Pancreas (tissue), 10 donors: ENCODE data around the gene PPP1R15B. TPM values are rescaled to one million over a fixed set of nuclear protein-coding genes. Genes with fewer than 3 reads are reported as not detected.

Source experiments
- ATAC-seq, 4 donors: fragments of 200-7000 bp; cut with Tn5 transposase; one replicate each; pipeline versions ENCODE4 v1.8.0 to v1.9.1; 2020; ENCODE audit warnings: mild to moderate bottlenecking in 4 of 4, moderate library complexity in 4 of 4
- DNase-seq, 6 donors: peaks; one replicate each; pipeline ENCODE4 v3.0.0-alpha.2; 2020
- FAIRE-seq: peaks from 2 replicates; lab custom pipeline; 2012; peaks lifted over from hg19 to GRCh38; lab: Jason Lieb, UNC
- H3K27ac ChIP-seq, 4 donors: fragments of 200-600 bp; sonication (generic); 1 replicate in 3 of 4; 2 replicates in 1 of 4; pipeline versions ENCODE4 v1.5.0 to v1.8.0; 2020
- H3K27me3 ChIP-seq, 4 donors: fragments of 200-600 bp; one replicate each; pipeline ENCODE4 v1.8.0; 2021
- H3K36me3 ChIP-seq, 3 donors: fragments of 200-600 bp; sonication (generic) in 1 of 3; one replicate each; pipeline versions ENCODE4 v1.5.0 to v1.8.0; 2020 to 2021
- H3K4me1 ChIP-seq, 3 donors: fragments of 200-600 bp; one replicate each; pipeline ENCODE4 v1.8.0; 2021
- H3K4me3 ChIP-seq, 4 donors: fragments of 200-600 bp; sonication (generic) in 2 of 4; one replicate each; pipeline versions ENCODE4 v1.5.0 to v1.8.0; 2020 to 2021
- H3K9me3 ChIP-seq, 4 donors: fragments of 200-600 bp; one replicate each; pipeline ENCODE4 v1.8.0; 2021
- CTCF ChIP-seq, 4 donors: fragments of 200-600 bp; sonication (generic) in 3 of 4; IDR thresholded peaks; one replicate each; pipeline versions ENCODE4 v1.5.0 to v1.8.0; 2021; ENCODE audit warnings: antibody characterized with exemption in 4 of 4
- WGBS, 2 donors: extraction: QIAGEN DNeasy Blood & Tissue Kit; methylation state at CpG; one replicate each; pipeline ENCODE4 v1.1.7; 2013; 5-methylcytosine and 5-hydroxymethylcytosine counted together
- intact Hi-C, 3 donors: fragments of 100-400 bp; cut with DNase I; formaldehyde crosslinking; loops; one replicate each; pipeline versions ENCODE4 v1.11.1 to v1.14.2; 2022
- polyA plus RNA-seq, 2 donors: library from polyadenylated mRNA; stranded (reverse); fragments of 200-250 nt; gene quantifications; one replicate each; pipeline ENCODE4 v1.2.3, GENCODE V29; 2013
- total RNA-seq, 6 donors: library from RNA; stranded (reverse); fragmentation: NEBNext Ultra II Directional in 4 of 6; extraction: Animal tissue kit (Norgen Biotek cat#: 25700) in 4 of 6; gene quantifications; one replicate each; pipeline versions ENCODE4 v1.2.1 to v1.2.4, GENCODE V29; 2021 to 2023
- donor health status: healthy with polysubstance abuse.
- donor health status: DM: no; HTN: no; CAD: no; lungs with moderate emphysema.
- donor health status: DM: no; HTN: no; CAD: no.
- donor health status: control.
- donor health status: control.
- donor health status: Bipolar disorder and iron deficiency.
- donor health status: DM: yes; HTN: yes; CAD: no.
- donor health status: DM: no; HTN: no; CAD: no.
- donor health status: DM: no; HTN: no; CAD: no.
- donor health status: DM: yes; HTN: yes; CAD: no.

Gene PPP1R15B
- total and polyA plus RNA-seq, 8 donors, result 7.8 to 47.9 (median 21.5) TPM

DNA sequence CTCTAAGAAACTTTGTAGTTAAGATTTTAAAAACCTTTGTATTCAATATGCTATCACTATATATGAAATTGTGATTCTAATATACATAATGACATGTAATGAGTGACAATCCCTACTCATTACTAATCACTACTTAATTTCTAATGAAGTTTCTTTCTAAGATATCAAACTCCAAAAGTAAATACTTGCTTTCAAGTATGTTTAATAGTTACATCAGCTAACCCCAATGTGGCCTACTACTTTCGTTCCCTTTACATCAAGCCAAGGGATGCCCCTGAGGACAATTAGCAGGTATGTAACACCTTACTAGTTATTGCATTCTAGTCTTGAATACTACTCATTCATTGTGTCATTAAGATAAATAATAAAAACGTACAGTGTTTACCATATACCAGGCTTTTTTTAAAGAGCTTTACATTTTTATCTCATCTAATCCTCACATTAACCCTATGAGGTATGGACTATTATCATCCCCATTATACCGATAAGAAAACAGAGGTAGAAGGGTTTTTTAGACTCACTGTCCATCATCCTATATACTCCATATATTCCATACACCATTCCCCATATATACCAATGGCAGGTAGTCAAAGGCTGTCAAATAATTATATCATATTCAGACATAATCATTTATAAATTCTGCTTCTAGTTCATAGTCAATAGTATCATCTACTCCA is 4.2 kb downstream of the PPP1R15B start:
- intact Hi-C loops, result no loop called here
- WGBS, 2 donors, result 0 to 1% methylated on average over 3 of the region's 3 CpGs
- FAIRE-seq (no peak), ATAC-seq (no peak), DNase-seq (no peak)
- TF ChIP-seq CTCF (IDR thresholded peaks at IDR 0.05), result no peak
- no peak overlapping the region for H3K27ac ChIP-seq
- H3K36me3 ChIP-seq, result peaks cover 4 to 31% (median 5%) of the 10 kb centered on the region in 3 donors
- H3K4me3 ChIP-seq, result peak overlapping the region; percentile 47 to 95 (median 92)
- peaks cover 13 to 31% (median 21%) of the 10 kb centered on the region in 3 donors for H3K4me1 ChIP-seq
- no peaks in the 10 kb centered on the region for H3K9me3 ChIP-seq
- H3K27me3 ChIP-seq, result no peaks in the 10 kb centered on the region

DNA sequence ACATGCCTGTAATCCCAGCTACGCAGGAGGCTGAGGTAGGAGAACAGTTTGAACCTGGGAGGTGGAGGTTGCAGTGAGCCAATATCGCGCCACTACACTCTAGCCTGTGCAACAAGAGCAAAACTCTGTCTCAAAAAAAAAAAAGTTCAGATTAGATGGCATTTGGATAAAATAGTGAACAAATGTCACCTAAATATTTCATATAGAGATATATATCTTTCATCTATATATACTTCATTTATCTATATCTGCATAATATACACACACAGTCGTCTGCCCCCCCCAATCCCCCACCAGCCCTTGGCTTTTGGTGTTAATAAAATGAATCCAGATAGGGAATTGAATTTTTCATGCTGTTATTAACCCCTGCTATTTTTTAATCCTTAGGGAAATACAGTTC is 5.0 kb downstream of the PPP1R15B start:
- 21 to 24% methylated on average over 4 of the region's 4 CpGs for WGBS, 2 donors
- Histone ChIP-seq H3K27me3 (no peaks in the 10 kb centered on the region), H3K4me1 (peaks cover 10 to 28% (median 18%) of the 10 kb centered on the region in 3 donors), H3K27ac (no peak overlapping the region), H3K9me3 (no peaks in the 10 kb centered on the region), H3K4me3 (peak overlapping the region in 2 of 4 donors; percentile 91 to 95), H3K36me3 (peaks cover 5 to 31% (median 7%) of the 10 kb centered on the region in 3 donors)
- FAIRE-seq, result no peak
- TF ChIP-seq CTCF (IDR thresholded peaks at IDR 0.05), result no peak
- ATAC-seq, result no peak
- intact Hi-C loops, result no loop called here
- DNase-seq, result no peak

GRCh38 chr1:204405988-204406387 is 5.6 kb downstream of the PPP1R15B start:
- H3K4me3 ChIP-seq, result peak overlapping the region in 2 of 4 donors; percentile 91 to 95
- H3K27ac ChIP-seq, result no peak overlapping the region
- FAIRE-seq, result no peak
- intact Hi-C loops, result no loop called here
- H3K27me3 ChIP-seq, result no peaks in the 10 kb centered on the region
- H3K9me3 ChIP-seq, result no peaks in the 10 kb centered on the region
- peak in 1 of 4 donors; percentile 6 for ATAC-seq
- H3K4me1 ChIP-seq, result peaks cover 10 to 28% (median 18%) of the 10 kb centered on the region in 3 donors
- 15 to 19% methylated on average over 2 of the region's 2 CpGs for WGBS, 2 donors
- no peak for DNase-seq
- peaks cover 5 to 31% (median 7%) of the 10 kb centered on the region in 3 donors for H3K36me3 ChIP-seq
- no peak for TF ChIP-seq CTCF (IDR thresholded peaks at IDR 0.05)

- no peak for ATAC-seq
- Histone ChIP-seq H3K9me3 (no peaks in the 10 kb centered on the region), H3K36me3 (peaks cover 5 to 31% (median 9%) of the 10 kb centered on the region in 3 donors), H3K27ac (no peak overlapping the region), H3K4me3 (no peak overlapping the region), H3K27me3 (no peaks in the 10 kb centered on the region), H3K4me1 (peaks cover 10 to 28% (median 18%) of the 10 kb centered on the region in 3 donors)
- TF ChIP-seq CTCF (IDR thresholded peaks at IDR 0.05), result no peak
- intact Hi-C loops, result no loop called here
- no peak for FAIRE-seq
- no peak for DNase-seq
- 36% methylated on average over 2 of the region's 2 CpGs for WGBS, 2 donors
These were observed 7.0 kb downstream of the PPP1R15B start for GRCh38 chr1:204404629-204405028.

DNA sequence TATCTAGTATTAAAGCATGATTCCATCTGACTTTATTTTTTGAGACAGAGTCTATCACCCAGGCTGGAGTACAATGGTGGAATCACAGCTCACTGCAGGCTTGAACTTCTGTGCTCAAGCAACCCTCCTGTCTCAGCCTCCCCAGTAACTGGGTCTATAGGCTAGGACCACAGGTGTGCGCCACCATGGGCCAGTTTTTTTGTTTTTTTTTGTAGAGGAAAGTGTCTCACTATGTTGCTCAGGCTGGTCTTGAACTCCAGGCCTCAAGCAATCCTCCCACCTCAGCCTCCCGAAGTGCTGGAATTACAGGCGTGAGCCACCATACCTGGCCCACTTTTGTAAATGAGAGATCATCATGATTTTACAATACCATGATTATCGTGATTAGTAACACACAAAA is 9.2 kb downstream of the PPP1R15B start:
- no peak overlapping the region for H3K27ac ChIP-seq
- no peak for TF ChIP-seq CTCF (IDR thresholded peaks at IDR 0.05)
- peaks cover 18 to 30% (median 18%) of the 10 kb centered on the region in 3 donors for H3K4me1 ChIP-seq
- H3K4me3 ChIP-seq, result no peak overlapping the region
- intact Hi-C loops, result no loop called here
- H3K36me3 ChIP-seq, result peaks cover 5 to 31% (median 9%) of the 10 kb centered on the region in 3 donors
- FAIRE-seq (no peak), ATAC-seq (no peak), DNase-seq (no peak)
- 94 to 97% methylated on average over 4 of the region's 4 CpGs for WGBS, 2 donors
- no peaks in the 10 kb centered on the region for H3K9me3 ChIP-seq
- no peaks in the 10 kb centered on the region for H3K27me3 ChIP-seq
